A673 (cell line): ENCODE measurements around the gene CNOT3.

ENCODE experiments used
- CTCF ChIP-seq: fragments of 300-800, 200-600 bp; sonication (generic); conservative IDR thresholded peaks from 2 replicates; pipeline ENCODE4 v1.5.1; 2017; ENCODE audit warnings: low read depth, mild to moderate bottlenecking, antibody characterized with exemption, low read length, moderate library complexity, mixed read lengths
- EZH2 ChIP-seq: fragments of 200-600 bp; sonication (generic); IDR thresholded peaks from 2 replicates; pipeline ENCODE4 v1.6.1; 2017; ENCODE audit warnings: borderline replicate concordance, low read depth, mild to moderate bottlenecking, mixed read lengths, antibody characterized with exemption, low read length; ENCODE audit not compliant: poor library complexity, severe bottlenecking

GRCh38 chr19:54152267-54152666, 14.7 kb downstream of the CNOT3 start:
- TF ChIP-seq CTCF, result no peak
- TF ChIP-seq EZH2, result no peak
